Suprapubic skin (tissue), 4 donors: ENCODE results near the gene RB1. TPM values are rescaled to one million over a fixed set of nuclear protein-coding genes. Genes with fewer than 3 reads are reported as not detected.
"Not testable (repeated sequence)": the region's sequence is repeated elsewhere in the genome, so short reads cannot be mapped to it uniquely, and the experiment has no call there.

Experiments used
- DNase-seq, 2 donors: peaks; one replicate each; pipeline ENCODE4 v3.0.0-alpha.2; 2019; ENCODE audit warnings: low spot score in 2 of 2
- H3K27ac ChIP-seq: fragments of 200-600 bp; sonication (generic); one replicate; pipeline ENCODE4 v1.5.1; 2019
- H3K27me3 ChIP-seq: fragments of 200-600 bp; sonication (generic); one replicate; pipeline ENCODE4 v1.5.1; 2019
- H3K36me3 ChIP-seq: fragments of 200-600 bp; sonication (generic); one replicate; pipeline ENCODE4 v1.5.1; 2019
- H3K4me1 ChIP-seq: fragments of 200-600 bp; sonication (generic); one replicate; pipeline ENCODE4 v1.5.1; 2019
- H3K4me3 ChIP-seq: fragments of 200-600 bp; sonication (generic); one replicate; pipeline ENCODE4 v1.5.1; 2019; ENCODE audit warnings: mild to moderate bottlenecking
- H3K9me3 ChIP-seq: fragments of 200-600 bp; sonication (generic); one replicate; pipeline ENCODE4 v1.5.1; 2019
- CTCF ChIP-seq, 2 donors: fragments of 200-600 bp in 1 of 2; fragments of 450-650 bp in 1 of 2; sonication (generic) in 1 of 2; IDR thresholded peaks; one replicate each; pipeline ENCODE4 v1.5.1; 2016 to 2019; ENCODE audit warnings: antibody characterized with exemption in 2 of 2, mild to moderate bottlenecking in 1 of 2, moderate library complexity in 1 of 2
- EP300 ChIP-seq: sonication (generic); formaldehyde crosslinking; IDR thresholded peaks from one replicate; pipeline ENCODE4 v1.6.1; 2017; ENCODE audit warnings: antibody characterized with exemption
- POLR2A ChIP-seq, 2 donors: fragments of 450-650 bp; IDR thresholded peaks; one replicate each; pipeline ENCODE4 v1.6.1; 2017; ENCODE audit warnings: antibody characterized with exemption in 2 of 2, mild to moderate bottlenecking in 2 of 2, moderate library complexity in 2 of 2
- POLR2AphosphoS5 ChIP-seq, 3 donors: sonication (generic); formaldehyde crosslinking; IDR thresholded peaks; one replicate each; pipeline ENCODE4 v1.6.1; 2017; ENCODE audit warnings: antibody characterized with exemption in 3 of 3
- WGBS: methylation state at CpG from one replicate; pipeline ENCODE4 v1.1.5; 2018; 5-methylcytosine and 5-hydroxymethylcytosine counted together
- total RNA-seq, 4 donors: library from RNA; depleted of rRNA; stranded (reverse); fragments of >200 nt; gene quantifications; one replicate each; pipeline ENCODE4 v1.1.0, GENCODE V29; 2016

The RB1 gene
- total RNA-seq, 4 donors from 2014 or later = 18.0 to 31.5 (median 20.7) TPM

- Histone ChIP-seq H3K4me1 (no peaks in the 10 kb centered on the region), H3K9me3 (no peaks in the 10 kb centered on the region), H3K27ac (no peak overlapping the region), H3K27me3 (no peaks in the 10 kb centered on the region), H3K36me3 (peaks cover 31% of the 10 kb centered on the region), H3K4me3 (no peak overlapping the region)
- WGBS = 95% methylated on average over 2 of the region's 2 CpGs
- TF ChIP-seq POLR2AphosphoS5 (IDR thresholded peaks at IDR 0.05) (no peak), POLR2A (IDR thresholded peaks at IDR 0.05) (no peak), EP300 (no peak)
- no peak for DNase-seq
Observed at GRCh38 chr13:48353590-48353989, 50.0 kb downstream of the RB1 start.

- DNase-seq, H3K4me3 ChIP-seq, H3K27ac ChIP-seq, H3K4me1 ChIP-seq, H3K27me3 ChIP-seq, H3K9me3 ChIP-seq: not testable (repeated sequence)
- WGBS = 95% methylated on average over 2 of the region's 2 CpGs
- H3K36me3 ChIP-seq = peaks cover 14% of the 10 kb centered on the region
Observed at GRCh38 chr13:48355524-48355923, 52.0 kb downstream of the RB1 start.

GRCh38 chr13:48356750-48357149, 53.2 kb downstream of the RB1 start:
- Histone ChIP-seq H3K9me3 (no peaks in the 10 kb centered on the region), H3K36me3 (peaks cover 3% of the 10 kb centered on the region), H3K27ac (no peak overlapping the region), H3K4me3 (no peak overlapping the region), H3K4me1 (no peaks in the 10 kb centered on the region), H3K27me3 (no peaks in the 10 kb centered on the region)
- WGBS = 36% methylated on average over 3 of the region's 3 CpGs
- no peak for DNase-seq
- no peak for TF ChIP-seq CTCF (IDR thresholded peaks at IDR 0.05)
- TF ChIP-seq POLR2AphosphoS5 (IDR thresholded peaks at IDR 0.05) = no peak
- TF ChIP-seq EP300 = no peak
- no peak for TF ChIP-seq POLR2A (IDR thresholded peaks at IDR 0.05)

- Histone ChIP-seq H3K9me3 (no peaks in the 10 kb centered on the region), H3K4me1 (no peaks in the 10 kb centered on the region), H3K36me3 (peaks cover 24% of the 10 kb centered on the region), H3K27me3 (no peaks in the 10 kb centered on the region), H3K27ac (no peak overlapping the region), H3K4me3 (no peak overlapping the region)
- no peak for DNase-seq
- TF ChIP-seq POLR2A (IDR thresholded peaks at IDR 0.05) = no peak
- TF ChIP-seq POLR2AphosphoS5 (IDR thresholded peaks at IDR 0.05) = no peak
- TF ChIP-seq CTCF (IDR thresholded peaks at IDR 0.05) = no peak
- no peak for TF ChIP-seq EP300
- 88% methylated on average over 1 of the region's 1 CpG for WGBS
Observed at GRCh38 chr13:48369988-48370387, 66.4 kb downstream of the RB1 start.

GRCh38 chr13:48370815-48371214, 67.3 kb downstream of the RB1 start:
- no peaks in the 10 kb centered on the region for H3K27me3 ChIP-seq
- no peaks in the 10 kb centered on the region for H3K4me1 ChIP-seq
- peaks cover 28% of the 10 kb centered on the region for H3K36me3 ChIP-seq
- no peak for TF ChIP-seq CTCF (IDR thresholded peaks at IDR 0.05)
- TF ChIP-seq POLR2A (IDR thresholded peaks at IDR 0.05) = no peak
- no peak for TF ChIP-seq POLR2AphosphoS5 (IDR thresholded peaks at IDR 0.05)
- no peak for TF ChIP-seq EP300
- no peak for DNase-seq
- WGBS = 93% methylated on average over 2 of the region's 2 CpGs
- H3K4me3 ChIP-seq = no peak overlapping the region
- no peaks in the 10 kb centered on the region for H3K9me3 ChIP-seq
- no peak overlapping the region for H3K27ac ChIP-seq

GRCh38 chr13:48377857-48378256, 74.3 kb downstream of the RB1 start:
- no peak overlapping the region for H3K4me3 ChIP-seq
- H3K9me3 ChIP-seq = no peaks in the 10 kb centered on the region
- peaks cover 28% of the 10 kb centered on the region for H3K36me3 ChIP-seq
- TF ChIP-seq EP300 (no peak), POLR2AphosphoS5 (IDR thresholded peaks at IDR 0.05) (no peak), POLR2A (IDR thresholded peaks at IDR 0.05) (no peak), CTCF (IDR thresholded peaks at IDR 0.05) (no peak)
- no peaks in the 10 kb centered on the region for H3K4me1 ChIP-seq
- WGBS = 93% methylated on average over 2 of the region's 2 CpGs
- H3K27ac ChIP-seq = no peak overlapping the region
- no peaks in the 10 kb centered on the region for H3K27me3 ChIP-seq
- DNase-seq = no peak
